Smooth muscle cell (in vitro differentiated cells): ENCODE measurements around the gene IQCH. TPM values are rescaled to one million over a fixed set of nuclear protein-coding genes. Genes with fewer than 3 reads are reported as not detected.

Experiments used
- DNase-seq: peaks from one replicate; lab custom pipeline; 2025; ENCODE audit not compliant: unreplicated experiment; lab: John Stamatoyannopoulos, UW
- H2AFZ ChIP-seq: fragments of 200-600 bp; sonication (generic); 2 replicates; pipeline ENCODE4 v1.6.0; 2016; ENCODE audit warnings: antibody characterized with exemption, low read depth, mild to moderate bottlenecking
- H3F3A ChIP-seq: fragments of 200-600 bp; sonication (generic); 2 replicates; pipeline ENCODE4 v1.6.0; 2017; ENCODE audit warnings: antibody characterized with exemption, low read depth
- H3K27ac ChIP-seq: fragments of 200-600 bp; sonication (generic); 2 replicates; pipeline ENCODE4 v1.5.1; 2016; ENCODE audit warnings: low read depth, mild to moderate bottlenecking
- H3K27me3 ChIP-seq: fragments of 200-600 bp; sonication (generic); 2 replicates; pipeline ENCODE4 v1.6.1; 2016; ENCODE audit warnings: low read depth, mild to moderate bottlenecking
- H3K36me3 ChIP-seq: fragments of 200-600 bp; sonication (generic); 2 replicates; pipeline ENCODE4 v1.5.1; 2016; ENCODE audit warnings: low read depth
- H3K4me1 ChIP-seq: fragments of 200-600 bp; sonication (generic); 2 replicates; pipeline ENCODE4 v1.5.1; 2016; ENCODE audit warnings: low read depth
- H3K4me2 ChIP-seq: fragments of 200-600 bp; sonication (generic); 2 replicates; pipeline ENCODE4 v1.6.0; 2016; ENCODE audit warnings: mild to moderate bottlenecking
- H3K4me3 ChIP-seq: fragments of 200-600 bp; sonication (generic); 2 replicates; pipeline ENCODE4 v1.5.1; 2016; ENCODE audit warnings: mild to moderate bottlenecking
- H3K79me2 ChIP-seq: fragments of 200-600 bp; sonication (generic); 2 replicates; pipeline ENCODE4 v1.6.0; 2016; ENCODE audit warnings: low read depth, mild to moderate bottlenecking
- H3K9ac ChIP-seq: fragments of 200-600 bp; sonication (generic); 2 replicates; pipeline ENCODE4 v1.6.0; 2016; ENCODE audit warnings: low read depth
- H3K9me3 ChIP-seq: fragments of 200-600 bp; sonication (generic); replicated peaks from 2 replicates; pipeline ENCODE4 v1.5.1; 2016; ENCODE audit warnings: low read depth
- H4K20me1 ChIP-seq: fragments of 200-600 bp; sonication (generic); 2 replicates; pipeline ENCODE4 v1.6.0; 2016; ENCODE audit warnings: low read depth
- CTCF ChIP-seq: fragments of 200-600 bp; sonication (generic); IDR thresholded peaks from 2 replicates; pipeline ENCODE4 v1.5.1; 2017; ENCODE audit warnings: borderline replicate concordance, mild to moderate bottlenecking, antibody characterized with exemption; ENCODE audit not compliant: insufficient read depth, poor library complexity, severe bottlenecking
- WGBS: methylation state at CpG from one replicate; pipeline ENCODE4 v1.1.7; 2016; ENCODE audit warnings: low lambda C conversion rate; 5-methylcytosine and 5-hydroxymethylcytosine counted together
- polyA plus RNA-seq: library from polyadenylated mRNA; unstranded; fragments of >200 nt; fragmentation: Nextera tagmentation; extraction: Ambion mirVana; gene quantifications from 2 replicates; pipeline ENCODE4 v1.2.1, GENCODE V29; 2016
- total RNA-seq: library from RNA; depleted of rRNA; stranded (reverse); fragments of >200 nt; gene quantifications from 2 replicates; pipeline ENCODE4 v1.2.3, GENCODE V29; 2014

Gene IQCH
- total and polyA plus RNA-seq, 2 experiments from 2014 or later, result 0.86 to 2.9 TPM

DNA sequence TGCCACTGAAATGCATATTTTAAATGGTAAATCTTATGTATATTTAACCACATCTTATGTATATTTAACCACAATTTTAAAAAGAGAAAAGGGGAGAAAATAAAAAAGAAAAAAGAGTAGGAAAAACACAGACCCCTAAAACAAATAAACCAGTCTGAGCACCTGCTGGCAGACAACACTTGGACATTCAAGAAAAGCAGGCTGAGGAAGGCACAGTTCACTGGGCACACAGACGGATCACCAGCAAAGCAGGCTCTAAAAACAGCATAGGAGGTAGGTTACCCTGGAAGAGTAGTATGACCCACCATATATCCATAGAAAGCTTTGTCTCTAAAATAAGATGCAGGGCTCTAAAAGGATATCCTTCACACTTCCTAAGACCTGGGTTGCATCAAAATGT, 27.2 kb upstream of the IQCH start:
- H3K4me3 ChIP-seq, result no peak overlapping the region
- H3K27ac ChIP-seq, result no peak overlapping the region
- no peaks in the 10 kb centered on the region for H3K36me3 ChIP-seq
- H3K9me3 ChIP-seq, result no peaks in the 10 kb centered on the region
- H3K27me3 ChIP-seq, result no peaks in the 10 kb centered on the region
- no peaks in the 10 kb centered on the region for H4K20me1 ChIP-seq
- no peak for DNase-seq
- 83% methylated on average over 1 of the region's 1 CpG for WGBS
- H3K9ac ChIP-seq, result no peak overlapping the region
- H2AFZ ChIP-seq, result no peak overlapping the region
- H3K79me2 ChIP-seq, result no peaks in the 10 kb centered on the region
- no peaks in the 10 kb centered on the region for H3F3A ChIP-seq
- no peaks in the 10 kb centered on the region for H3K4me1 ChIP-seq
- TF ChIP-seq CTCF, result no peak
- no peak overlapping the region for H3K4me2 ChIP-seq

GRCh38 chr15:67227846-67228245, 26.7 kb upstream of the IQCH start:
- Histone ChIP-seq H3K4me2 (no peak overlapping the region), H2AFZ (no peak overlapping the region), H3K27me3 (no peaks in the 10 kb centered on the region), H3K9me3 (no peaks in the 10 kb centered on the region), H3K4me1 (no peaks in the 10 kb centered on the region), H3F3A (no peaks in the 10 kb centered on the region), H3K79me2 (no peaks in the 10 kb centered on the region), H3K9ac (no peak overlapping the region), H3K36me3 (no peaks in the 10 kb centered on the region), H3K4me3 (no peak overlapping the region), H3K27ac (no peak overlapping the region), H4K20me1 (no peaks in the 10 kb centered on the region)
- TF ChIP-seq CTCF, result no peak
- no peak for DNase-seq
- WGBS, result 96% methylated on average over 1 of the region's 1 CpG

DNA sequence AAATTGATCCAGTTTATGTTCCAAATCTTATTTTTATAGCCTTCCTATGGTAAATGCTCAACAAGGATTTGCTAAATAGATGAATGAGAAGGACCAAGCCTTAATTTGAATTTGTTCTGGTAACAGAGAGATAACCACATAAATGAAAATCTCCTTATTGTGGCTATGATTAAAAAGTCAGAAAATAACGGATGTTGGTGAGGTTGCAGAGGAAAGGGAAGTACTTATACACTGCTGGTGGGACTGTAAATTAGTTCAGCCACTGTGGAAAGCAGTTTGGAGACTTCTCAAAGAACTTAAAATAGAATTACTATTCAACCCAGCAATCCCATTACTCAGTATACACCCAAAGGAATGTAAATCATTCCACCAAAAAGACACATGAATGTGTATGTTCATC, 26.3 kb upstream of the IQCH start:
- Histone ChIP-seq H4K20me1 (no peaks in the 10 kb centered on the region), H3K27ac (no peak overlapping the region), H2AFZ (no peak overlapping the region), H3K9ac (no peak overlapping the region), H3K9me3 (no peaks in the 10 kb centered on the region), H3K79me2 (no peaks in the 10 kb centered on the region), H3K4me3 (no peak overlapping the region), H3F3A (no peaks in the 10 kb centered on the region), H3K27me3 (no peaks in the 10 kb centered on the region), H3K4me2 (no peak overlapping the region), H3K36me3 (no peaks in the 10 kb centered on the region), H3K4me1 (no peaks in the 10 kb centered on the region)
- 100% methylated on average over 1 of the region's 1 CpG for WGBS
- no peak for DNase-seq
- no peak for TF ChIP-seq CTCF

- 100% methylated on average over 2 of the region's 2 CpGs for WGBS
- no peaks in the 10 kb centered on the region for H3K36me3 ChIP-seq
- H3K4me2 ChIP-seq, result no peak overlapping the region
- H3K27ac ChIP-seq, result no peak overlapping the region
- H3K27me3 ChIP-seq, result no peaks in the 10 kb centered on the region
- DNase-seq, result no peak
- TF ChIP-seq CTCF, result no peak
- no peaks in the 10 kb centered on the region for H3K9me3 ChIP-seq
- H3K79me2 ChIP-seq, result no peaks in the 10 kb centered on the region
- no peak overlapping the region for H3K4me3 ChIP-seq
- H4K20me1 ChIP-seq, result no peaks in the 10 kb centered on the region
- no peak overlapping the region for H3K9ac ChIP-seq
- no peak overlapping the region for H2AFZ ChIP-seq
- no peaks in the 10 kb centered on the region for H3K4me1 ChIP-seq
- H3F3A ChIP-seq, result no peaks in the 10 kb centered on the region
These were observed 24.1 kb upstream of the IQCH start for GRCh38 chr15:67230504-67230903.
